Testis (tissue), 2 donors: Measurements from ENCODE around the gene NECAB3.

Source experiments
- CTCF ChIP-seq, 3 experiments: fragments of 450-650 bp in 2 of 3; fragments of 200-600 bp in 1 of 3; sonication (generic) in 1 of 3; IDR thresholded peaks; one replicate each; pipeline ENCODE4 v1.5.1; 2016 to 2019; ENCODE audit warnings: antibody characterized with exemption in 3 of 3, mild to moderate bottlenecking in 2 of 3, moderate library complexity in 1 of 3
- POLR2A ChIP-seq: fragments of 450-650 bp; IDR thresholded peaks from one replicate; pipeline ENCODE4 v1.6.1; 2017; ENCODE audit warnings: antibody characterized with exemption, mild to moderate bottlenecking, moderate library complexity

- TF ChIP-seq CTCF (IDR thresholded peaks at IDR 0.05), result no peak
- TF ChIP-seq POLR2A, result no peak
These were observed 7.6 kb upstream of the NECAB3 start for GRCh38 chr20:33681728-33682353.
